Mesenchymal stem cell (in vitro differentiated cells and primary cell): Measurements from ENCODE around the gene EGFLAM.
A peak's percentile ranks its signal among the peaks of the same experiment; 100 is the strongest.

ENCODE experiments used
- DNase-seq: peaks from one replicate; pipeline ENCODE4 v3.0.0-alpha.2; 2013
- H2AFZ ChIP-seq: one replicate; pipeline ENCODE4 v1.6.1; 2013; ENCODE audit warnings: low read depth, mild to moderate bottlenecking, control low read depth, inconsistent platforms, low read length, moderate library complexity
- H2AK5ac ChIP-seq: 2 replicates; pipeline ENCODE4 v1.6.1; 2013; ENCODE audit warnings: low read length, moderate library complexity, mild to moderate bottlenecking, inconsistent platforms; ENCODE audit not compliant: severe bottlenecking
- H2BK120ac ChIP-seq: one replicate; pipeline ENCODE4 v1.6.1; 2013; ENCODE audit warnings: low read depth, mild to moderate bottlenecking, inconsistent platforms, low read length, moderate library complexity
- H2BK12ac ChIP-seq, 2 experiments: one replicate each; pipeline ENCODE4 v1.6.1; 2013; ENCODE audit warnings: inconsistent platforms in 2 of 2, low read length in 2 of 2, mild to moderate bottlenecking in 2 of 2, moderate library complexity in 2 of 2, control low read depth in 1 of 2
- H2BK15ac ChIP-seq: one replicate; pipeline ENCODE4 v1.6.1; 2013; ENCODE audit warnings: mild to moderate bottlenecking, low read depth, inconsistent platforms; ENCODE audit not compliant: poor library complexity, severe bottlenecking
- H2BK5ac ChIP-seq: 2 replicates; pipeline ENCODE4 v1.6.1; 2013; ENCODE audit warnings: low read depth, mild to moderate bottlenecking, low read length, control low read depth, inconsistent platforms; ENCODE audit not compliant: poor library complexity, severe bottlenecking
- H3K14ac ChIP-seq, 2 experiments: one replicate each; pipeline ENCODE4 v1.6.1; 2013; ENCODE audit warnings: inconsistent platforms in 2 of 2, low read length in 2 of 2, control low read depth in 1 of 2, mild to moderate bottlenecking in 1 of 2, moderate library complexity in 1 of 2
- H3K18ac ChIP-seq, 2 experiments: one replicate each; pipeline ENCODE4 v1.6.1; 2013; ENCODE audit warnings: inconsistent platforms in 2 of 2, low read length in 2 of 2, control low read depth in 1 of 2, low read depth in 1 of 2, mild to moderate bottlenecking in 1 of 2
- H3K23ac ChIP-seq, 2 experiments: one replicate each; pipeline ENCODE4 v1.6.1; 2013; ENCODE audit warnings: inconsistent platforms in 2 of 2, low read length in 2 of 2, mild to moderate bottlenecking in 2 of 2, moderate library complexity in 2 of 2, control low read depth in 1 of 2
- H3K27ac ChIP-seq: 2 replicates; pipeline ENCODE4 v1.5.1; 2013; ENCODE audit warnings: mild to moderate bottlenecking, moderate library complexity, low read length, control low read depth, inconsistent platforms; ENCODE audit not compliant: poor library complexity, severe bottlenecking
- H3K27me3 ChIP-seq, 2 experiments: 2 replicates each; pipeline versions ENCODE4 v1.6.1 to v1.7.0; 2013; ENCODE audit warnings: low read length in 2 of 2, mild to moderate bottlenecking in 2 of 2, moderate library complexity in 2 of 2, control low read depth in 1 of 2, inconsistent platforms in 1 of 2; ENCODE audit not compliant: control insufficient read depth in 1 of 2, insufficient read depth in 1 of 2
- H3K36me3 ChIP-seq, 2 experiments: 2 replicates each; pipeline versions ENCODE4 v1.6.1 to v1.7.0; 2013; ENCODE audit warnings: low read length in 2 of 2, control low read depth in 1 of 2, inconsistent platforms in 1 of 2, low read depth in 1 of 2, mild to moderate bottlenecking in 1 of 2; ENCODE audit not compliant: insufficient read depth in 2 of 2, control insufficient read depth in 1 of 2
- H3K4ac ChIP-seq, 2 experiments: one replicate each; pipeline ENCODE4 v1.6.1; 2013; ENCODE audit warnings: inconsistent platforms in 2 of 2, low read length in 2 of 2, mild to moderate bottlenecking in 2 of 2, moderate library complexity in 2 of 2, control low read depth in 1 of 2, low read depth in 1 of 2
- H3K4me1 ChIP-seq: 2 replicates; pipeline ENCODE4 v1.6.1; 2013; ENCODE audit warnings: low read depth, low read length, control low read depth; ENCODE audit not compliant: control insufficient read depth, insufficient read depth
- H3K4me2 ChIP-seq: 2 replicates; pipeline ENCODE4 v1.6.1; 2013; ENCODE audit warnings: low read length, mild to moderate bottlenecking, inconsistent platforms; ENCODE audit not compliant: poor library complexity, severe bottlenecking
- H3K4me3 ChIP-seq, 2 experiments: 2 replicates each; pipeline versions ENCODE4 v1.5.1 to v1.7.0; 2013; ENCODE audit warnings: low read length in 2 of 2, mild to moderate bottlenecking in 2 of 2, control low read depth in 1 of 2, low read depth in 1 of 2; ENCODE audit not compliant: insufficient read depth in 1 of 2
- H3K79me1 ChIP-seq: replicated peaks from 2 replicates; pipeline ENCODE4 v1.6.1; 2013; ENCODE audit warnings: mild to moderate bottlenecking, control low read depth, low read length, inconsistent platforms; ENCODE audit not compliant: poor library complexity, severe bottlenecking
- H3K9ac ChIP-seq: 2 replicates; pipeline ENCODE4 v1.7.0; 2013; ENCODE audit warnings: mild to moderate bottlenecking, low read length, moderate library complexity
- H3K9me3 ChIP-seq: 2 replicates; pipeline ENCODE4 v1.7.0; 2013; ENCODE audit warnings: mild to moderate bottlenecking, low read length; ENCODE audit not compliant: control insufficient read depth
- H4K8ac ChIP-seq: one replicate; pipeline ENCODE4 v1.6.1; 2013; ENCODE audit warnings: inconsistent platforms, mild to moderate bottlenecking, low read length, moderate library complexity
- H4K91ac ChIP-seq: one replicate; pipeline ENCODE4 v1.6.1; 2013; ENCODE audit warnings: mild to moderate bottlenecking, low read length, inconsistent platforms
- WGBS: methylation state at CpG from one replicate; pipeline ENCODE4 v1.1.7; 2013; ENCODE audit warnings: mixed read lengths; 5-methylcytosine and 5-hydroxymethylcytosine counted together

EGFLAM gene

DNA sequence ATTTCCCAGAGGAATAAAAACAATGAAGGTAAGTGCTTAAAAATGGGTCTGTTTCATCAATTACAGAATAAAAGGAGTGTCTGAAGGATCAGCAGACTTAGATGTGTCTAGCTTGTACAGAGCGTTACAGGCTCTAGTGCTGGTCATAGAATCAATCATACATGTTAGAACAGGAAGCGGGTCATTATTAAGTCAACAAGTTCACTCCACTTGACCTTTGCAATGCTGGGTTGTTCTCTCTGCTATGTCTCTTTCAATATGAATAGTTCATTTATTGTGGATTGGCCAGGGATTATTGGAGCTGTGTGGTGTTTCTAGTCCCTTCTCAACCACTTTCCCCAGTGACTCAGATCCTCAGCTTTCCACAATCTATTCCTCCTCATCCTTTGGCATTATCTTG, 20.7 kb upstream of the EGFLAM start:
- Histone ChIP-seq H2BK5ac (no peak overlapping the region), H3K4me1 (no peaks in the 10 kb centered on the region), H2BK12ac (no peak overlapping the region), H3K36me3 (no peaks in the 10 kb centered on the region), H3K4ac (no peak overlapping the region), H3K27ac (no peak overlapping the region), H3K4me3 (no peak overlapping the region), H2AFZ (no peak overlapping the region), H2AK5ac (no peak overlapping the region), H3K27me3 (peaks cover 0 to 22% of the 10 kb centered on the region in 2 experiments), H3K79me1 (no peaks in the 10 kb centered on the region), H3K4me2 (no peak overlapping the region), H2BK120ac (no peak overlapping the region), H4K91ac (no peak overlapping the region), H3K14ac (no peak overlapping the region), H3K9ac (no peak overlapping the region), H3K23ac (no peak overlapping the region), H3K18ac (no peak overlapping the region), H4K8ac (no peak overlapping the region), H3K9me3 (no peaks in the 10 kb centered on the region), H2BK15ac (no peak overlapping the region)
- DNase-seq: peak; percentile 59
- WGBS: no CpG with 5 or more reads among the region's 2 CpGs

DNA sequence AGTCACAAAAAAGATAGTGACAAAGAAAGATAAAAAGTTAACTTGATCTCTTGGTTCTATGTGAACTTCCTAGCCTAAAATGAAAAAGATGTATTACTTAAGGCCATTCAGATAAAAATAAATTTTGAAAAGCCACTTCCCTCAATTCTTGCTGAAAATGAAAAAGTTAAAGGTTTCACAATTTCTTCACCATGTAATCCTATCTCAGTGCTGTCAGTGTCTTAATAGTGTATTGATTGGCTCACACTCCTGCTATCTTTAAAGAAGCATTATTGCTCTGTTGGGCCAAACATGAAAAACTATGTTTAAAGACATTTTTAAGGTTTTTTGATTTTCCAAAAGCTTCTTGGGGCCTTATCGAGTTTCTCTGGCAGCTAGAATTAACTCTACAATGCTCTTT, 18.1 kb upstream of the EGFLAM start:
- H2BK15ac ChIP-seq: no peak overlapping the region
- no peak overlapping the region for H3K14ac ChIP-seq
- no peaks in the 10 kb centered on the region for H3K79me1 ChIP-seq
- H3K18ac ChIP-seq: no peak overlapping the region
- no peak for DNase-seq
- no peak overlapping the region for H4K91ac ChIP-seq
- no peaks in the 10 kb centered on the region for H3K4me1 ChIP-seq
- H2BK12ac ChIP-seq: no peak overlapping the region
- no peak overlapping the region for H3K9ac ChIP-seq
- H3K4me3 ChIP-seq: no peak overlapping the region
- H4K8ac ChIP-seq: no peak overlapping the region
- no peaks in the 10 kb centered on the region for H3K36me3 ChIP-seq
- no peaks in the 10 kb centered on the region for H3K9me3 ChIP-seq
- peaks cover 5 to 32% of the 10 kb centered on the region in 2 experiments for H3K27me3 ChIP-seq
- no peak overlapping the region for H3K23ac ChIP-seq
- no peak overlapping the region for H2BK5ac ChIP-seq
- H2AFZ ChIP-seq: no peak overlapping the region
- H2AK5ac ChIP-seq: no peak overlapping the region
- no peak overlapping the region for H3K27ac ChIP-seq
- H3K4me2 ChIP-seq: no peak overlapping the region
- H3K4ac ChIP-seq: no peak overlapping the region
- H2BK120ac ChIP-seq: no peak overlapping the region
- WGBS: 86% methylated on average over 1 of the region's 1 CpG

- no peak overlapping the region for H4K8ac ChIP-seq
- no peak overlapping the region for H3K4ac ChIP-seq
- H3K27me3 ChIP-seq: peaks cover 5 to 43% of the 10 kb centered on the region in 2 experiments
- no peak for DNase-seq
- H3K36me3 ChIP-seq: no peaks in the 10 kb centered on the region
- no peaks in the 10 kb centered on the region for H3K4me1 ChIP-seq
- H3K4me3 ChIP-seq: no peak overlapping the region
- no peak overlapping the region for H2BK12ac ChIP-seq
- no peak overlapping the region for H4K91ac ChIP-seq
- no peak overlapping the region for H3K14ac ChIP-seq
- H3K9me3 ChIP-seq: no peaks in the 10 kb centered on the region
- H3K4me2 ChIP-seq: no peak overlapping the region
- no peaks in the 10 kb centered on the region for H3K79me1 ChIP-seq
- H3K9ac ChIP-seq: no peak overlapping the region
- no peak overlapping the region for H2BK15ac ChIP-seq
- H2AFZ ChIP-seq: no peak overlapping the region
- 61% methylated on average over 4 of the region's 5 CpGs for WGBS
- no peak overlapping the region for H3K27ac ChIP-seq
- H2BK120ac ChIP-seq: no peak overlapping the region
- no peak overlapping the region for H3K23ac ChIP-seq
- no peak overlapping the region for H2BK5ac ChIP-seq
- no peak overlapping the region for H2AK5ac ChIP-seq
- H3K18ac ChIP-seq: no peak overlapping the region
Observed at GRCh38 chr5:38241655-38242054, 16.7 kb upstream of the EGFLAM start.

DNA sequence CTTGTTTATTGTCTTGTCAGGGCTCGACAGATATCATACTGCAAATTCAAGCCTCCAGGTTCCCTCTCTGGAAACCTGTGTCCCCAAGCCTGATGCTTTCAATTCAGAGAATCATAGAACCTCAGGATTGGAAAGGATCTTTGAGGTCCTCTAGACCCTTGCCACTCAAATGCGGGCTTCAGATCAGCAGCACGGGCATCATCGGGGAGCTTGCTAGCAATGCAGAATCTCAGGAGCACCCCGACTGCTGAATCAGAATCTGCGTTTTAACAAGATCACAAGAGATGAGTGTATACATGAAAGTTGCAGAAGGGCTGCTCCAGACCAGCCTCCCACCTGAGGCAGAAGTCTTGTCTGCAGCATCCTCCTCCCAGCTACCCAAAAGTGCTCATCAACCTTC, 13.1 kb upstream of the EGFLAM start:
- no peaks in the 10 kb centered on the region for H3K36me3 ChIP-seq
- 96% methylated on average over 6 of the region's 6 CpGs for WGBS
- H3K9me3 ChIP-seq: no peaks in the 10 kb centered on the region
- H3K27me3 ChIP-seq: peaks cover 8 to 50% of the 10 kb centered on the region in 2 experiments
- no peak overlapping the region for H3K14ac ChIP-seq
- H3K4me3 ChIP-seq: no peak overlapping the region
- H3K4me2 ChIP-seq: no peak overlapping the region
- H4K91ac ChIP-seq: no peak overlapping the region
- no peak overlapping the region for H2AFZ ChIP-seq
- no peak overlapping the region for H4K8ac ChIP-seq
- no peak overlapping the region for H3K18ac ChIP-seq
- H3K23ac ChIP-seq: no peak overlapping the region
- no peaks in the 10 kb centered on the region for H3K79me1 ChIP-seq
- H3K4me1 ChIP-seq: no peaks in the 10 kb centered on the region
- H3K4ac ChIP-seq: no peak overlapping the region
- H2BK12ac ChIP-seq: no peak overlapping the region
- no peak overlapping the region for H2BK120ac ChIP-seq
- H2AK5ac ChIP-seq: no peak overlapping the region
- H3K9ac ChIP-seq: no peak overlapping the region
- no peak overlapping the region for H2BK5ac ChIP-seq
- no peak for DNase-seq
- no peak overlapping the region for H3K27ac ChIP-seq
- H2BK15ac ChIP-seq: no peak overlapping the region
